Testis (tissue), 3 donors: Measurements from ENCODE around the gene TP73. TPM values are rescaled to one million over a fixed set of nuclear protein-coding genes. Genes with fewer than 3 reads are reported as not detected.

ENCODE experiments used
- DNase-seq: peaks from one replicate; pipeline ENCODE4 v3.0.0-alpha.2; 2019
- H3K27ac ChIP-seq, 2 donors: fragments of 200-600 bp; sonication (generic); one replicate each; pipeline ENCODE4 v1.5.1; 2019
- H3K27me3 ChIP-seq: fragments of 200-600 bp; sonication (generic); one replicate; pipeline ENCODE4 v1.5.1; 2019
- H3K36me3 ChIP-seq: fragments of 200-600 bp; sonication (generic); one replicate; pipeline ENCODE4 v1.5.1; 2017; ENCODE audit warnings: low read depth; ENCODE audit errors: missing control alignments
- H3K4me1 ChIP-seq: fragments of 200-600 bp; sonication (generic); one replicate; pipeline ENCODE4 v1.5.1; 2019
- H3K4me3 ChIP-seq, 2 donors: fragments of 200-600 bp; sonication (generic); one replicate each; pipeline ENCODE4 v1.5.1; 2017 to 2019
- H3K9me3 ChIP-seq: fragments of 200-600 bp; sonication (generic); one replicate; pipeline ENCODE4 v1.5.1; 2017
- CTCF ChIP-seq, 3 experiments: fragments of 450-650 bp in 2 of 3; fragments of 200-600 bp in 1 of 3; sonication (generic) in 1 of 3; IDR thresholded peaks; one replicate each; pipeline ENCODE4 v1.5.1; 2016 to 2019; ENCODE audit warnings: antibody characterized with exemption in 3 of 3, mild to moderate bottlenecking in 2 of 3, moderate library complexity in 1 of 3
- POLR2A ChIP-seq: fragments of 450-650 bp; IDR thresholded peaks from one replicate; pipeline ENCODE4 v1.6.1; 2017; ENCODE audit warnings: antibody characterized with exemption, mild to moderate bottlenecking, moderate library complexity
- WGBS, 2 donors: methylation state at CpG; one replicate each; pipeline ENCODE4 v1.1.5; 2018; 5-methylcytosine and 5-hydroxymethylcytosine counted together
- intact Hi-C: fragments of 100-400 bp; cut with DNase I; formaldehyde crosslinking; loops from one replicate; pipeline ENCODE4 v1.15.1; 2023; ENCODE audit warnings: low total_unique reads
- polyA plus RNA-seq: library from polyadenylated mRNA; stranded (reverse); fragments of 350-450 nt; fragmentation: Illumina TruSeq; extraction: RNeasy Lipid Tissue Mini Kit (QIAGEN cat#74804); gene quantifications from one replicate; pipeline ENCODE4 v1.2.3, GENCODE V29; 2014; ENCODE audit warnings: low read depth, low replicate concordance; ENCODE audit not compliant: insufficient read depth
- total RNA-seq, 2 donors: library from RNA; depleted of rRNA; stranded (reverse); fragments of >200 nt; gene quantifications; one replicate each; pipeline ENCODE4 v1.2.3, GENCODE V29; 2016

Gene TP73
- total and polyA plus RNA-seq, 3 donors from 2014 or later: 1.3 to 2.2 (median 1.5) TPM

DNA sequence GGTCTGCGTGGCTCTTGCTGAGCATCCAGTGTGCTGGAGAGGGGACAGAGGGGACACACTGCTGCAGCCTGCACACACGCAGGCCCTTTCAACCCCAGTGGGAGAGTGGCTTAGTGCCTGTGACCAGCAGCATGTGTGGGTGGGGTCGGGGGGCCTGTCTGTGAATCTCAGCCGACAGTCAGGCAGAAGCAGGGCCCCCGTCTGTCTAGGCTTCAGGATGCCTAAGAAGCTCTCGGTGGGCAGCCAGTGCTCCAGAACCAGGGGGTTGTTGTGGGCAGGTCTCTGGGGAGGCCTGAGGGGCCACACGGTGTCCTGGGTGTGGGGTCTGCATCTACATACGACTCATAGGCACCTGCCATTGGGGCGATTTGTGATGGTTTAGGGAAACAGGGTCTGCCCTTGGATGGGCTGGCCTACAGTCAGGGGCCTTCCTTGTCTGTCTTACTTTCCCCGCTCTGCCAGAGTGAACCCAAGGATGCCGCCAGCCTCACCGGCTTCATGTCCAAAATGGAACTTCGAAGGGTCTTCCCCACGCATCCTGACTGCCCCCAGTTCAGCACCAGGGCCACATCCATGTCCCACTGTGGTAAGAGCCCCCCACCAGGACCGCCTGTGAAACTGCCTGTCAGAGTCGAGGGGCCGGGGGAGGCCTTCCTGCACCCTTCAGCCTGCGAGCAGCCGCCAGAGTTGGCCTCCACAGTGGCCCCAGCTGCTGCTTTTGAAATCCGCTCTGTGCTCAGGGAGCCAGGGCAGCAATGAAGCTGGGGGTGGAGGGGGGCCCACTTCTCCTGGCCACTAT, 101.5 kb downstream of the TP73 start:
- no peak overlapping the region for H3K27ac ChIP-seq
- intact Hi-C loops: no loop called here
- no peak overlapping the region for H3K4me3 ChIP-seq
- H3K9me3 ChIP-seq: no peaks in the 10 kb centered on the region
- H3K36me3 ChIP-seq: no peaks in the 10 kb centered on the region
- WGBS, 2 donors: 85 to 95% methylated on average over 15 to 20 of the region's 20 CpGs
- TF ChIP-seq POLR2A: no peak
- no peak for TF ChIP-seq CTCF (IDR thresholded peaks at IDR 0.05)
- no peaks in the 10 kb centered on the region for H3K27me3 ChIP-seq
- no peaks in the 10 kb centered on the region for H3K4me1 ChIP-seq
- no peak for DNase-seq

GRCh38 chr1:3756394-3756793, 104.1 kb downstream of the TP73 start:
- no peaks in the 10 kb centered on the region for H3K27me3 ChIP-seq
- 76 to 87% methylated on average over 21 of the region's 21 CpGs for WGBS, 2 donors
- H3K4me3 ChIP-seq: no peak overlapping the region
- TF ChIP-seq POLR2A (no peak), CTCF (IDR thresholded peaks at IDR 0.05) (no peak)
- intact Hi-C loops: no loop called here
- no peaks in the 10 kb centered on the region for H3K4me1 ChIP-seq
- H3K27ac ChIP-seq: no peak overlapping the region
- DNase-seq: no peak
- no peaks in the 10 kb centered on the region for H3K9me3 ChIP-seq
- H3K36me3 ChIP-seq: no peaks in the 10 kb centered on the region

DNA sequence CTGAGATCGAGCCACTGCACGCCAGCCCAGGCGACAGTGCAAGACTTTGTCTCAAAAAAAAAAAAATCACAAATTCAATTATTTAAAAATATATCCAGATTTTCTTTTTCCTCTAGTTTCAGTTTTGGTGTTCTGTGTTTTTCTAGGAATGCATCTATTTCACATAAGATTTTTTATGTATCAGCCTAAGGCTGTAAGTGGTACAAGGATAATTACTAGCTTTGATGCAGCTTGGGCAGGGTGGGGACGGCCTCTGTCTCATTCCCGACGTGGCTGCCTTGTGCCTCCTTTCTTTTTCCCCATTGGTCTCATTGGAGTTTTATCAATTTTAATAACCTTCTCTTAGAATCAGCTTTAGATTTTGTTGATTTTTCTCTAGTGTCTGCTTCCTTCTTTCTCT, 106.8 kb downstream of the TP73 start:
- no peak overlapping the region for H3K27ac ChIP-seq
- H3K4me1 ChIP-seq: no peaks in the 10 kb centered on the region
- intact Hi-C loops: no loop called here
- TF ChIP-seq CTCF (IDR thresholded peaks at IDR 0.05) (no peak), POLR2A (no peak)
- no peaks in the 10 kb centered on the region for H3K27me3 ChIP-seq
- H3K9me3 ChIP-seq: no peaks in the 10 kb centered on the region
- no peak overlapping the region for H3K4me3 ChIP-seq
- H3K36me3 ChIP-seq: no peaks in the 10 kb centered on the region
- no peak for DNase-seq
- 87 to 88% methylated on average over 6 of the region's 6 CpGs for WGBS, 2 donors

- no peak for TF ChIP-seq CTCF (IDR thresholded peaks at IDR 0.05)
- no peak for TF ChIP-seq POLR2A
- Histone ChIP-seq H3K27ac (no peak overlapping the region), H3K4me3 (no peak overlapping the region), H3K36me3 (no peaks in the 10 kb centered on the region), H3K27me3 (no peaks in the 10 kb centered on the region), H3K4me1 (no peaks in the 10 kb centered on the region), H3K9me3 (no peaks in the 10 kb centered on the region)
- intact Hi-C loops: no loop called here
- WGBS, 2 donors: 69 to 70% methylated on average over 6 of the region's 6 CpGs
- no peak for DNase-seq
Measured at GRCh38 chr1:3759796-3760195, 107.5 kb downstream of the TP73 start.
